HG02870 (cell line): ENCODE data around the gene PIANP.

Experiments used
- ATAC-seq: cut with Tn5 transposase; IDR thresholded peaks from one replicate; pipeline ENCODE4 v1.9.1; 2021; ENCODE audit warnings: mild to moderate bottlenecking, moderate library complexity; ENCODE audit not compliant: unreplicated experiment

Gene PIANP

DNA sequence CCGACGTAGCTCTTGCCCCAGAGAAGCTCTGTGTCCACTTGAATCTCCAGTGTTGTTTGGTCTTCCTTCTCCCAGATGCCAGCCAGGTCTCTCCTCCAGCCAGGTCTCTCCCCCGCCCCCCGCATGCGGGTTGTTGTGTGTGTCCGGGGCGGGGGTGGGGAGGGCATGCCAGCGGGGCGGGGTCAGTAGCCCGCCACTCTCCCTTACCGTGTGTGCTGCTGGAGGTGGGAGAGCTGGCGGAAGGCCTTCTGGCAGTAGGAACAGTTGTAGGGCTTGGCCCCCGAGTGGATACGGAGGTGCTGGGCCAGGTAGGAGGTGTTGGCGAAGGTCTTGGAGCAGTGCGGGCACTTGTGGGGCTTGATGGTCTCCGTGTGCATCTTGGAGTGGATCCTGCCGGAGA lies 28.5 kb downstream of the PIANP start:
- ATAC-seq, result no peak

- no peak for ATAC-seq
Measured at GRCh38 chr12:6667559-6668210, 32.9 kb downstream of the PIANP start.

GRCh38 chr12:6666211-6666610 lies 34.4 kb downstream of the PIANP start:
- no peak for ATAC-seq

DNA sequence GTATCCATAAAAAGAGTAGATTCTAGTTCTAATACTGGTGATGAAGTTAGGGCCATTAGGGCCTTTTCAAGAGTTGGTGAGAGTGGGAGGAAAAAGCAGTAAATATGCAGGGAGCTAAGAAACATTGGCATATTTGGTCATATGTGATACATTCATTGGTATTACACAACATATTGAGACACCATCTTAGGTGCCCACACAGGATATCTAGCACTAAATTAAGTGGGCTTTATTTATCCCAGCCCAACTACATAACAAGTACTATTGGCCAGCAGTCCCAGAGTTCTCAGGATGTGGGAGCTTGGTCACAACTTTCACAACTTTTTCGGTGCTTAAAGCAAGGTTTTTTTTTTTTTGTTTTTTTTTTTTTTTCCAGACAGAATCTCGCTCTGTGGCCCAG lies 35.7 kb downstream of the PIANP start:
- no peak for ATAC-seq

GRCh38 chr12:6662906-6663742 lies 37.5 kb downstream of the PIANP start, which contains the start of gene ING4:
ING4 (minus strand) TSS chr12:6663119; CDS start chr12:6663101, 18 bp downstream.
- peak; percentile 97 for ATAC-seq

DNA sequence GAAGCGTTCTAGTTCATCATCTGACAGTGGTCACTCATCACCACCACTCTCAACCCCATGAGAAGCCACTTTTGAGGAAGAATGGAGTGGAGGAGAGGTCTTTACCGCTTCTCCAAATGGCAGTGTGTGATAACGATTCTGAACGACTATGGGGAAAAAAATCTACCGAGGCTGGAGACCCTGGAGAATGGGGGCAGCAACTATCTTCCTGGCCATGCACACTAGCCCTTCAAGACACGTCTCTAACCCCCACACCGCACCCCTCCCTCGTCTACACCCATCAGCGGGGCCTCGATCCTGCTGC lies 38.1 kb downstream of the PIANP start:
- ATAC-seq, result peak; percentile 9

DNA sequence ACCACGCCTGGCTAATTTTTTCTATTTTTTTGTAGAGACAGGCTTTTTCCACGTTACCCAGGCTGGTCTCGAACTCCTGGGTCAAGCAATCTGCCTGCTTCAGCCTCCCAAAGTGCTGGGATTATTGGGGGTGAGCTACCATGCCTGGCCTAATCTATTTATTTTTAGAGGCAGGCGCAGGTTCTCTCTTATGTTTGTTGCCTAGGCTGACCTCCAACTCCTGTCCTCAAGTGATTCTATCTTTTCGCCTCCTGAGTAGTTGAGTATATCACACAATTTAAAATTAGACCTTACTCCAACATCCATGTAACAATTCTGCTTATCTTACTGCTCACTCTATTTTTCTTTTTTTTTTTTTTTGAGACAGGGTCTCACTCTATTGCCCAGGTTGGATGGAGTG lies 46.6 kb downstream of the PIANP start:
- ATAC-seq, result no peak

DNA sequence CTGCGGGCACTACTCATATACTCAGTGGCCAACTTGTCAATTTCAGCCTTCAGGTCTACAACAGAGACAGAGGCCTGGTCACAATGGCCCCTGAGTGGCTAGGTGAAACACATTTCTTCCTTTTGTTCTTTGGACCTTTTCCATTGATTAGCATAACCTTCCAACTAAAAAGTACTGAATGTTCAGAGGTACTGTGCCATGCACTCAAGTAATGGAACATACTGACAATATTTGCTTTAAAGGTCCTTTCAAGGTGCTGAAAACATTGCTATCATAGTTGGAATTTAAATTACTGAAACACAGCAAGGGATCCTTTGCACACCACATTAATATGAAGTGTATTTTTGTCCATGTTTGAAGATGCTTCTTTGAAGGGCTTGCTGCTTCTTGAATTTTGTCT lies 47.3 kb downstream of the PIANP start:
- ATAC-seq, result no peak

GRCh38 chr12:6652391-6652790 lies 48.2 kb downstream of the PIANP start:
- no peak for ATAC-seq

DNA sequence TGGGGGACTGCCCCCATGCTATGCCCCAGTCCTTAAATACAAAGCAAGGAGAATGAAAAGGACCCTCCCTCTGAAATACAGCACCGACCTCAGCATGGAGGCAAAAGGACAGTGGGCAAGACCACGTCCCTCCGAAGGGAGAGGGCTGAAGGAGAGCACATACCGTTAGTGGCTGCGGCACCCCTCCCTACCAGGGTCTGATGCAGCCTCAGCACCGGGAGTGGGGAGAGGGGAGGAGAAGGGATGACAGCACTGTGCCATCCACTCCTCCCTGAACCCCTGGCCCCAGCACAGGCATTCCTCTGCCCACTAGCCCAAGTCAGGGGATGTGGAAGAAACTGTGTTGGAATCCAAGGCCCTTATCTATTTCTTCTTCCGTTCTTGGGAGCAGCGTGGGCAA lies 49.8 kb downstream of the PIANP start:
- ATAC-seq, result no peak

GRCh38 chr12:6647083-6647604 lies 53.5 kb downstream of the PIANP start, which contains the start of gene ACRBP:
ACRBP (minus strand) TSS chr12:6647432; CDS start chr12:6647366, 66 bp downstream.
- ATAC-seq, result no peak

GRCh38 chr12:6646276-6647082 lies 54.1 kb downstream of the PIANP start:
- no peak for ATAC-seq

DNA sequence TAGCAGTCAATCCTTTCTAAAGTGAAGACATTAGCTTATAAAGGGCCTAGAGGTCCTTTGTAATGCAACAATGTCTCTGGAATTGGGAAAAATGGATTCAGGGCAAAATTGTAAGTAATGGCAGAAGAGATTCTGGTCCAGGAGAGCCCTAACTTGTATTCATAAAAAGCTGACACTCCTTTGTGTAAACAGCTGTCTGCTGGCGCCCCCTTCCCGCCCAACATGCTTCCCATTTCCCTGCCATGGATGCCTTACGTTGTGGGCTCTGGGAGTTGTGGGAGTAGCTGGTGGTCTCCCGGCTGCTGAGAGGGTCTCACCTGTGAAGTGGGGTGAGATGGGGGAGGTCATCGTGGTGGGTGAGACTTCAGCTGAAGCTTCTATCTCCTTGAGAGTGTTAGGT lies 55.7 kb downstream of the PIANP start:
- ATAC-seq, result no peak

DNA sequence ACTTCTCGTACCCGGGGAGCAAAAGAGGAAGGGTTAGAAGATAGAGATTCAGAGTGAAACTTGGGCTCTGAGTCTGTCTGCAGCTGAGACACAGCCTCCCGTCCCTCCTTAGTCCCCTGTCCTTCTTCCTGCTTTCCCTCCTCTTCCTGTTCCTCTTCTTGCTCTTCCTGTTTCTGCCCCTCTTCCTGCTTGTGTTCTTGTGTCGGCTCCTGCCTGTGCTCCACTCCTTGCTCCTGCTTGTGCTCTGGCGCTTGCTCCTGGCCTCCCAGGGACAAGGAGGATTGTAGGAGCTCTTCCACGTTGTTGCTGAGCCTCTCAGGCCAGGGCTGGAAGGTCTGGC lies 56.4 kb downstream of the PIANP start:
- ATAC-seq, result no peak
